H1 (cell line): ENCODE results near the gene DEPP1. TPM values are rescaled to one million over a fixed set of nuclear protein-coding genes. Genes with fewer than 3 reads are reported as not detected.

Experiments
- CTCF ChIA-PET: fragments of 300-600 bp; sonication (Branson Sonifier 250); formaldehyde crosslinking; loops from one replicate; lab custom pipeline; 2021; ENCODE audit not compliant: partially characterized antibody; lab: Charles Lee
- POLR2A ChIA-PET: fragments of 300-600 bp; sonication (Branson Sonifier 250); formaldehyde crosslinking; loops from one replicate; lab custom pipeline; 2021; ENCODE audit warnings: inconsistent platforms; ENCODE audit not compliant: partially characterized antibody; lab: Charles Lee
- DNase-seq, 2 experiments: peaks; one replicate each; pipeline versions ENCODE4 v3.0.0 to v3.0.0-alpha.2; 2010 to 2022; ENCODE audit warnings: low spot score in 2 of 2, low read depth in 1 of 2, mixed read lengths in 1 of 2
- FAIRE-seq: peaks from 2 replicates; lab custom pipeline; 2011; peaks lifted over from hg19 to GRCh38; lab: Jason Lieb, UNC
- H2AFZ ChIP-seq: 2 replicates; pipeline ENCODE4 v1.8.1; 2012; ENCODE audit warnings: low read length, inconsistent platforms
- H2AK5ac ChIP-seq: 2 replicates; pipeline ENCODE4 v1.6.1; 2013; ENCODE audit warnings: low read depth, low read length
- H2BK120ac ChIP-seq: replicated peaks from 2 replicates; pipeline ENCODE3; 2013; ENCODE audit warnings: low read depth, low read length, inconsistent platforms
- H2BK12ac ChIP-seq: 2 replicates; pipeline ENCODE4 v1.6.1; 2013; ENCODE audit warnings: low read depth, low read length
- H2BK15ac ChIP-seq: 2 replicates; pipeline ENCODE4 v1.6.1; 2013; ENCODE audit warnings: low read length
- H2BK20ac ChIP-seq: 2 replicates; pipeline ENCODE4 v1.6.1; 2013; ENCODE audit warnings: low read length
- H2BK5ac ChIP-seq: 2 replicates; pipeline ENCODE4 v1.6.1; 2013; ENCODE audit warnings: low read depth, low read length
- H3K14ac ChIP-seq: 2 replicates; pipeline ENCODE4 v1.6.1; 2013; ENCODE audit warnings: inconsistent platforms; ENCODE audit not compliant: insufficient read length
- H3K18ac ChIP-seq: 2 replicates; pipeline ENCODE4 v1.6.1; 2013; ENCODE audit warnings: low read length; ENCODE audit errors: extremely low read depth
- H3K23ac ChIP-seq: 2 replicates; pipeline ENCODE4 v1.6.1; 2013; ENCODE audit warnings: inconsistent platforms; ENCODE audit not compliant: insufficient read length
- H3K23me2 ChIP-seq: 2 replicates; pipeline ENCODE4 v1.6.1; 2013; ENCODE audit warnings: low read depth, low read length
- H3K27ac ChIP-seq: 2 replicates; pipeline ENCODE4 v1.6.1; 2011; ENCODE audit warnings: low read depth, low read length, inconsistent platforms
- H3K27me3 ChIP-seq, 4 experiments: replicated peaks in 1 of 4; 1 replicate in 1 of 4; 2 replicates in 3 of 4; pipeline versions ENCODE4 v1.6.1 to v1.8.1; 2011 to 2013; ENCODE audit warnings: low read length in 3 of 4, mild to moderate bottlenecking in 3 of 4, inconsistent platforms in 2 of 4, mixed read lengths in 2 of 4, moderate library complexity in 1 of 4; ENCODE audit not compliant: control insufficient read depth in 3 of 4, insufficient read depth in 3 of 4; ENCODE audit errors: extremely low read depth in 1 of 4
- H3K36me3 ChIP-seq, 4 experiments: 2 replicates each; pipeline versions ENCODE4 v1.6.1 to v1.8.1; 2011 to 2013; ENCODE audit warnings: mild to moderate bottlenecking in 4 of 4, low read length in 3 of 4, moderate library complexity in 2 of 4, control low read depth in 1 of 4, inconsistent platforms in 1 of 4; ENCODE audit not compliant: insufficient read depth in 4 of 4, control insufficient read depth in 2 of 4
- H3K4ac ChIP-seq: replicated peaks from 2 replicates; pipeline ENCODE3; 2013; ENCODE audit warnings: low read length, low read depth, mixed read lengths, inconsistent platforms; ENCODE audit not compliant: insufficient read length
- H3K4me1 ChIP-seq, 4 experiments: replicated peaks in 1 of 4; 1 replicate in 1 of 4; 2 replicates in 3 of 4; pipeline versions ENCODE4 v1.6.1 to v1.8.1; 2011 to 2013; ENCODE audit warnings: low read length in 3 of 4, inconsistent platforms in 2 of 4, mixed read lengths in 1 of 4; ENCODE audit not compliant: insufficient read depth in 4 of 4, control insufficient read depth in 3 of 4
- H3K4me2 ChIP-seq, 2 experiments: 2 replicates each; pipeline versions ENCODE4 v1.6.1 to v1.8.1; 2011 to 2013; ENCODE audit warnings: low read depth in 2 of 2, low read length in 2 of 2, control low read depth in 1 of 2, inconsistent platforms in 1 of 2, mild to moderate bottlenecking in 1 of 2; ENCODE audit not compliant: insufficient read depth in 1 of 2
- H3K4me3 ChIP-seq, 4 experiments: fragments of 200-600, 300-600 bp in 1 of 4; sonication (generic), shearing (Covaris generic), sonication (Bioruptor Twin) in 1 of 4; 2 replicates each; pipeline versions ENCODE4 v1.5.1 to v1.8.1; 2011 to 2016; ENCODE audit warnings: low read length in 4 of 4, low read depth in 3 of 4, control low read depth in 2 of 4, inconsistent platforms in 2 of 4, mild to moderate bottlenecking in 2 of 4, mixed read lengths in 1 of 4, moderate library complexity in 1 of 4; ENCODE audit not compliant: insufficient read depth in 2 of 4; ENCODE audit errors: extremely low read depth in 1 of 4
- H3K56ac ChIP-seq: replicated peaks from 2 replicates; pipeline ENCODE3; 2013; ENCODE audit warnings: low read depth, mild to moderate bottlenecking, mixed read lengths, low read length, inconsistent platforms; ENCODE audit not compliant: insufficient read length
- H3K79me1 ChIP-seq: 2 replicates; pipeline ENCODE4 v1.6.1; 2013; ENCODE audit warnings: low read depth, low read length, control low read depth
- H3K79me2 ChIP-seq, 2 experiments: 2 replicates each; pipeline versions ENCODE4 v1.6.1 to v1.8.1; 2012 to 2013; ENCODE audit warnings: low read length in 2 of 2, mild to moderate bottlenecking in 2 of 2, inconsistent platforms in 1 of 2; ENCODE audit not compliant: insufficient read depth in 2 of 2, control insufficient read depth in 1 of 2
- H3K9ac ChIP-seq, 4 experiments: replicated peaks in 1 of 4; 1 replicate in 1 of 4; 2 replicates in 3 of 4; pipeline versions ENCODE4 v1.6.1 to v1.8.1; 2011 to 2013; ENCODE audit warnings: low read depth in 3 of 4, low read length in 3 of 4, control low read depth in 2 of 4, mild to moderate bottlenecking in 2 of 4, moderate library complexity in 2 of 4, inconsistent platforms in 1 of 4; ENCODE audit errors: extremely low read depth in 1 of 4
- H3K9me3 ChIP-seq, 2 experiments: 2 replicates each; pipeline versions ENCODE4 v1.6.1 to v1.8.1; 2012 to 2013; ENCODE audit warnings: mild to moderate bottlenecking in 2 of 2, moderate library complexity in 2 of 2, control low read depth in 1 of 2, inconsistent platforms in 1 of 2, low read depth in 1 of 2, low read length in 1 of 2, mixed read lengths in 1 of 2; ENCODE audit not compliant: insufficient read depth in 2 of 2
- H4K20me1 ChIP-seq, 2 experiments: replicated peaks in 1 of 2; 2 replicates each; pipeline versions ENCODE3 to v1.8.1; 2011 to 2013; ENCODE audit warnings: inconsistent platforms in 2 of 2, low read length in 2 of 2, mild to moderate bottlenecking in 1 of 2; ENCODE audit not compliant: insufficient read depth in 2 of 2, control insufficient read depth in 1 of 2
- H4K5ac ChIP-seq: 2 replicates; pipeline ENCODE4 v1.6.1; 2013; ENCODE audit warnings: low read length, low read depth, mixed read lengths, inconsistent platforms; ENCODE audit not compliant: insufficient read length
- H4K8ac ChIP-seq: 2 replicates; pipeline ENCODE4 v1.8.0; 2013; ENCODE audit warnings: mild to moderate bottlenecking, moderate library complexity, low read length, inconsistent platforms; ENCODE audit not compliant: insufficient read depth; ENCODE audit errors: extremely low read depth
- H4K91ac ChIP-seq: replicated peaks from 2 replicates; pipeline ENCODE3; 2013; ENCODE audit warnings: low read length, mixed read lengths, inconsistent platforms; ENCODE audit not compliant: insufficient read length
- ASH2L ChIP-seq: fragments of 200-600, 300-600 bp; sonication (generic); IDR thresholded peaks from one replicate; pipeline ENCODE4 v1.7.1; 2017; ENCODE audit warnings: low read length
- EZH2 ChIP-seq: fragments of 200-600 bp; sonication (generic); IDR thresholded peaks from 2 replicates; pipeline ENCODE4 v1.7.1; 2012; ENCODE audit warnings: low read depth, mild to moderate bottlenecking, moderate library complexity, low read length, inconsistent platforms; ENCODE audit not compliant: severe bottlenecking
- FOSL1 ChIP-seq: IDR thresholded peaks from 2 replicates; pipeline ENCODE4 v1.6.1; 2011; ENCODE audit warnings: mild to moderate bottlenecking, low read depth, low read length, moderate library complexity; ENCODE audit not compliant: insufficient read depth
- NRF1 ChIP-seq: IDR thresholded peaks from 2 replicates; pipeline ENCODE4 v1.6.1; 2011; ENCODE audit warnings: mild to moderate bottlenecking, low read depth, low read length, improper control_type of control experiment
- SIRT6 ChIP-seq: IDR thresholded peaks from one replicate; pipeline ENCODE4 v1.7.1; 2012; ENCODE audit warnings: low read length, inconsistent platforms
- SRF ChIP-seq: IDR thresholded peaks from 2 replicates; pipeline ENCODE4 v1.6.1; 2011; ENCODE audit warnings: mild to moderate bottlenecking, low read depth, low read length, moderate library complexity
- WGBS, 2 experiments: shearing (Covaris generic) in 1 of 2; methylation state at CpG; one replicate each; pipeline versions ENCODE4 v1.1.6 to v1.1.7; 2013 to 2015; ENCODE audit warnings: low lambda C conversion rate in 2 of 2, mixed read lengths in 2 of 2, inconsistent platforms in 1 of 2, low coverage in 1 of 2, missing lambda C conversion rate in 1 of 2; ENCODE audit not compliant: insufficient replicate concordance in 2 of 2, insufficient coverage in 1 of 2, insufficient read length in 1 of 2; ENCODE audit errors: extremely low coverage in 1 of 2, missing lambda C conversion rate in 1 of 2; 5-methylcytosine and 5-hydroxymethylcytosine counted together
- polyA plus RNA-seq, 7 experiments: library from polyadenylated mRNA; depleted of rRNA in 3 of 7; stranded (reverse) in 5 of 7; unstranded in 2 of 7; fragments of >200 nt in 5 of 7; fragments of 200-250 nt in 2 of 7; gene quantifications; 1 replicate in 5 of 7; 2 replicates in 1 of 7; 4 replicates in 1 of 7; pipeline versions ENCODE4 v1.2.1 to v1.2.3, GENCODE V29; 2011 to 2013; ENCODE audit warnings: missing spikeins in 2 of 7, mixed read lengths in 2 of 7
- total RNA-seq: library from RNA; stranded (reverse); fragmentation: NEBNext Ultra II Directional; extraction: Animal tissue kit (Norgen Biotek cat#: 25700); gene quantifications from 2 replicates; pipeline ENCODE4 v1.2.1, GENCODE V29; 2021
- TF ChIP-seq, protein P1 (sequence below): IDR thresholded peaks from 2 replicates; pipeline ENCODE4 v1.6.1; 2011; ENCODE audit warnings: low read length, improper control_type of control experiment
- TF ChIP-seq, protein P2 (sequence below): IDR thresholded peaks from 2 replicates; pipeline ENCODE4 v1.6.1; 2012; ENCODE audit warnings: inconsistent platforms

The DEPP1 gene
- total and polyA plus RNA-seq, 2 of the 8 experiments (the other 6 are each of a cell fraction or from before 2014, with no cell fraction given), result 0.67 to 4.5 TPM

DNA sequence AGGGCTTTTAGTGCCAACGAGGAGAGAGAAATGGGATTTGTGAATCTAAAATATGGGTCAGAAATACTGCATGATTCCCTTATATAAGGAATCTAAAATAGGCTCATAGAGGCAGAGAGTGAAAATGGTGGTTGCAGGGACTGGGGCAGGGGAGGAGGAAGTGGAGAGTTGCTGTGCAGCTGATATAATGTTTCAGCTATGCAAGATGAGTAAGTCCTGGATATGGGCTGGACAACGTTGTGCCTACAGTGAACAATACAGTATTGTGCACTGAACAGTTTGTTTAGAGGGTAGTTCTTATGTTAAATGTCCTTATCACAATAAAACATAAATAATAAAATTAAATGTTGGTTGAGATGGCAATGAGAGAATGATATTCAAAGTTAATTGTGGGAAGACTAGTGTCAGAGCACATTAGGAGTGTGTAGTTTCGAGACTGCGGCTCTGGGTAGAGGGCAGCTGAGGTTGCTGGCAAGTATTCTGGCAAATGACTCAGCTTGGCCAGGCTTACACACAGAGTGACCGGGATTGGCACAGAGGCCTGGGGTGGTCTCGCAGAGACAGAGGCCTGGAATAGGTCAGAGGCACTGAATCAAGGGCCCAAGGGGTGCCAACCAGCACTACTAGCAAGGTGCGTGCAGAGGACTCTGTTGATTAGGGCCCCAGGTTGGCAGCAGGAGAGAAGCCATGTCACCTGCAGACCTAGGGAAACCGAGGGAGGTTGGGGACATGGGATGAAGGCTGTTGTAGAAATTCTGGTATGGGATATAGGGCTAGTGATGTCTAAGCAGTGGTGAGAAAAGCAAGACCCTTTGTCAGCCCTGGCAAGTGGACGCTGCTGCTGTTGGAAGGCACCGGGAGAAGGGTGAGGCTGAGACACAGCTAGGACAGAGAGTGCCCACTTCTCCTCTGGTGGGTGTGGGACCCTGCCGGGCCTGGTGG is 2.8 kb upstream of the DEPP1 start:
- H3K36me3 ChIP-seq, result peaks cover 0 to 4% (median 0%) of the 10 kb centered on the region in 4 experiments; a peak in 1 of 8 replicates
- no peak overlapping the region for H3K4me3 ChIP-seq
- H3K79me2 ChIP-seq, result no peaks in the 10 kb centered on the region
- H3K56ac ChIP-seq, result no peak overlapping the region
- 92% methylated on average over 10 of the region's 11 CpGs; no CpG with 5 or more reads in 1 of the 2 experiments for WGBS, 2 experiments
- H2BK15ac ChIP-seq, result 0 out of 2 replicates have a peak overlapping the region, but pooled peaks have one; percentile 92
- H4K20me1 ChIP-seq, result no peaks in the 10 kb centered on the region
- no peak overlapping the region for H2AK5ac ChIP-seq
- no peak overlapping the region for H3K18ac ChIP-seq
- no peak overlapping the region for H2BK120ac ChIP-seq
- FAIRE-seq (no peak), DNase-seq (no peak)
- H3K9ac ChIP-seq, result no peak overlapping the region
- no peak overlapping the region for H2BK20ac ChIP-seq
- POLR2A ChIA-PET, result interaction anchor here (1.0 to 3.3 kb wide), 3 partner anchors 14 to 48 kb away, joined by 4 to 23 read pairs (median 4); partner anchors contain the start of gene ZNF22
- H4K5ac ChIP-seq, result no peak overlapping the region
- H2BK12ac ChIP-seq, result 0 out of 2 replicates have a peak overlapping the region, but pooled peaks have one; percentile 27
- no peak overlapping the region for H3K14ac ChIP-seq
- H3K9me3 ChIP-seq, result no peaks in the 10 kb centered on the region
- H3K27me3 ChIP-seq, result no peaks in the 10 kb centered on the region
- no peaks in the 10 kb centered on the region for H3K23me2 ChIP-seq
- no peak overlapping the region for H4K91ac ChIP-seq
- no peak overlapping the region for H3K27ac ChIP-seq
- no peak overlapping the region; the same call in 1 of the 2 replicates for H4K8ac ChIP-seq
- no peak overlapping the region for H2BK5ac ChIP-seq
- H3K4ac ChIP-seq, result no peak overlapping the region
- H3K23ac ChIP-seq, result no peak overlapping the region
- TF ChIP-seq ASH2L (no peak), SIRT6 (no peak), NRF1 (no peak), FOSL1 (no peak), EZH2 (no peak), SRF (no peak)
- TF ChIP-seq, protein P1, sequence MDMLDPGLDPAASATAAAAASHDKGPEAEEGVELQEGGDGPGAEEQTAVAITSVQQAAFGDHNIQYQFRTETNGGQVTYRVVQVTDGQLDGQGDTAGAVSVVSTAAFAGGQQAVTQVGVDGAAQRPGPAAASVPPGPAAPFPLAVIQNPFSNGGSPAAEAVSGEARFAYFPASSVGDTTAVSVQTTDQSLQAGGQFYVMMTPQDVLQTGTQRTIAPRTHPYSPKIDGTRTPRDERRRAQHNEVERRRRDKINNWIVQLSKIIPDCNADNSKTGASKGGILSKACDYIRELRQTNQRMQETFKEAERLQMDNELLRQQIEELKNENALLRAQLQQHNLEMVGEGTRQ, result no peak
- TF ChIP-seq, protein P2, sequence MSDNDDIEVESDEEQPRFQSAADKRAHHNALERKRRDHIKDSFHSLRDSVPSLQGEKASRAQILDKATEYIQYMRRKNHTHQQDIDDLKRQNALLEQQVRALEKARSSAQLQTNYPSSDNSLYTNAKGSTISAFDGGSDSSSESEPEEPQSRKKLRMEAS, result no peak
- TF ChIP-seq, all 59 proteins: peak for 0
- Histone ChIP-seq H3K4me2 (no peak overlapping the region), H2AFZ (no peak overlapping the region), H3K79me1 (no peaks in the 10 kb centered on the region), H3K4me1 (peaks cover 18 to 37% (median 24%) of the 10 kb centered on the region in 4 experiments)
- CTCF ChIA-PET, result interaction anchor here (1.3 to 12.1 kb wide), 6 partner anchors 8 to 73 kb away, joined by 3 to 117 read pairs (median 36); no protein-coding TSS in a partner anchor
